Naive thymus-derived CD4-positive, alpha-beta T cell (primary cell): ENCODE data around the gene PGM3. TPM values are rescaled to one million over a fixed set of nuclear protein-coding genes. Genes with fewer than 3 reads are reported as not detected.

ENCODE experiments used
- ATAC-seq: fragments of 150-1000 bp; cut with Tn5 transposase; 2 replicates; pipeline ENCODE4 v1.10.0; 2021; ENCODE audit warnings: mild to moderate bottlenecking, moderate library complexity
- CTCF ChIA-PET: fragments of 350-600 bp; sonication (Branson Sonifier 250); formaldehyde crosslinking; loops from one replicate; lab custom pipeline; 2021; ENCODE audit warnings: antibody characterized with exemption; lab: Charles Lee
- POLR2A ChIA-PET: fragments of 350-600 bp; sonication (Branson Sonifier 250); formaldehyde crosslinking; loops from one replicate; lab custom pipeline; 2021; ENCODE audit warnings: antibody characterized with exemption, inconsistent platforms; lab: Charles Lee
- DNase-seq, 9 donors: peaks; one replicate each; pipeline versions ENCODE4 v3.0.0 to v3.0.0-alpha.2; 2020 to 2022; ENCODE audit warnings: mixed read lengths in 1 of 9
- H3K27ac ChIP-seq: one replicate; pipeline ENCODE4 v1.7.0; 2013; ENCODE audit warnings: mild to moderate bottlenecking, low read depth, low read length, moderate library complexity
- H3K27me3 ChIP-seq, 2 donors: one replicate each; pipeline ENCODE4 v1.7.0; 2013; ENCODE audit warnings: low read length in 2 of 2, mild to moderate bottlenecking in 2 of 2, moderate library complexity in 2 of 2; ENCODE audit not compliant: control insufficient read depth in 2 of 2, insufficient read depth in 2 of 2
- H3K36me3 ChIP-seq, 3 experiments: 1 replicate in 2 of 3; 2 replicates in 1 of 3; pipeline ENCODE4 v1.7.0; 2013; ENCODE audit warnings: low read length in 3 of 3, mild to moderate bottlenecking in 3 of 3, moderate library complexity in 1 of 3; ENCODE audit not compliant: insufficient read depth in 3 of 3, control insufficient read depth in 2 of 3
- H3K4me1 ChIP-seq, 2 donors: one replicate each; pipeline ENCODE4 v1.7.0; 2013; ENCODE audit warnings: low read length in 2 of 2, mild to moderate bottlenecking in 2 of 2, moderate library complexity in 1 of 2; ENCODE audit not compliant: control insufficient read depth in 2 of 2, insufficient read depth in 2 of 2
- H3K4me3 ChIP-seq: 2 replicates; pipeline ENCODE4 v1.7.0; 2013; ENCODE audit warnings: mild to moderate bottlenecking, low read length
- H3K9me3 ChIP-seq, 3 experiments: 1 replicate in 2 of 3; 2 replicates in 1 of 3; pipeline ENCODE4 v1.7.0; 2013; ENCODE audit warnings: low read length in 3 of 3; ENCODE audit not compliant: control insufficient read depth in 2 of 3
- H3K27ac Mint-ChIP-seq, 9 donors: one replicate each; pipeline ENCODE4 v1.8.0; 2020 to 2022; ENCODE audit warnings: mixed read lengths in 9 of 9, mild to moderate bottlenecking in 8 of 9, moderate library complexity in 5 of 9, inconsistent platforms in 2 of 9
- H3K27me3 Mint-ChIP-seq, 5 donors: one replicate each; pipeline ENCODE4 v1.8.0; 2021 to 2022; ENCODE audit warnings: mixed read lengths in 5 of 5, mild to moderate bottlenecking in 1 of 5
- H3K36me3 Mint-ChIP-seq, 5 donors: one replicate each; pipeline ENCODE4 v1.8.0; 2020 to 2022; ENCODE audit warnings: mixed read lengths in 5 of 5, mild to moderate bottlenecking in 3 of 5, inconsistent platforms in 1 of 5
- H3K4me1 Mint-ChIP-seq, 7 donors: one replicate each; pipeline ENCODE4 v1.8.0; 2020 to 2022; ENCODE audit warnings: mixed read lengths in 7 of 7, mild to moderate bottlenecking in 3 of 7, inconsistent platforms in 1 of 7
- H3K4me3 Mint-ChIP-seq, 10 donors: one replicate each; pipeline ENCODE4 v1.8.0; 2020 to 2022; ENCODE audit warnings: mild to moderate bottlenecking in 10 of 10, mixed read lengths in 10 of 10, moderate library complexity in 6 of 10, inconsistent platforms in 2 of 10
- H3K9me3 Mint-ChIP-seq, 11 donors: one replicate each; pipeline ENCODE4 v1.8.0; 2020 to 2022; ENCODE audit warnings: mixed read lengths in 11 of 11, mild to moderate bottlenecking in 4 of 11, inconsistent platforms in 1 of 11, moderate library complexity in 1 of 11
- intact Hi-C, 2 donors: fragments of 100-400 bp; cut with micrococcal nuclease; formaldehyde crosslinking; loops; one replicate each; pipeline ENCODE4 v1.15.1; 2023
- polyA plus RNA-seq, 2 donors: library from polyadenylated mRNA; unstranded; fragments of 300-500 nt; fragmentation: Illumina TruSeq; gene quantifications; one replicate each; pipeline ENCODE4 v1.2.3, GENCODE V29; 2021
- total RNA-seq, 6 experiments: library from RNA in 5 of 6; stranded (reverse) in 5 of 6; gene quantifications; 1 replicate in 5 of 6; 2 replicates in 1 of 6; pipeline ENCODE4 v1.2.3 and lab custom pipeline; 2021 to 2026

PGM3 gene
- total and polyA plus RNA-seq, 7 experiments from 2014 or later: 8.2 to 37.3 (median 22.1) TPM

DNA sequence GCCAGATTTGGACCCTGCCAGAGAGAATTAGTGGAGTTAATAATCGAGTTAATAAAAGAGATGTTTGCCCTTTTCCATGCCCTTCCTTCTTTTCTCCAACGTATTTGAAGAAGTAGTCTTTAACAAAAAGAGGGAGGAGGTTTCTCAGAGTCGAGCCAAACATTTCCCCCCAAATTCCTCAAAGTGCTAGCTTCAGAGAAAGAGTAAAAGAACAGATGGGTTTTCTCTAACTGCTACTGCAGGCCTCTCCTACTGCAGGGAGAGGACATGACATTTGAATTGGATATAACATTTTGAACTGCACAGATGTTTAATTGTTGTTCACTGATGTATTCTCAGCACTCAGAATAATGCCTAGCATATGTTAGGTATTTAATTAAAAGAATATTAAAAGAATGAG lies 25.6 kb upstream of the PGM3 start:
- ChIA-PET POLR2A (no interaction called here), CTCF (interaction anchor here (0.6 to 1.8 kb wide), 2 partner anchors 151 to 1010 kb away, joined by 3 to 5 read pairs; partner anchors contain the start of gene DOP1A)
- Mint-ChIP-seq H3K27me3 (peaks cover 0 to 13% (median 0%) of the 10 kb centered on the region in 5 donors), H3K36me3 (no peaks in the 10 kb centered on the region), H3K4me3 (no peak overlapping the region), H3K9me3 (peaks cover 0 to 2% (median 0%) of the 10 kb centered on the region in 11 donors), H3K27ac (no peak overlapping the region), H3K4me1 (no peaks in the 10 kb centered on the region)
- Histone ChIP-seq H3K27me3 (no peaks in the 10 kb centered on the region), H3K4me1 (no peaks in the 10 kb centered on the region), H3K9me3 (no peaks in the 10 kb centered on the region), H3K27ac (no peak overlapping the region), H3K4me3 (no peak overlapping the region), H3K36me3 (no peaks in the 10 kb centered on the region)
- intact Hi-C loops: loop anchor here in 1 of 2 donors (5.0 kb wide), 1 partner anchor 946 kb away; no protein-coding TSS in a partner anchor
- DNase-seq (no peak), ATAC-seq (no peak)

DNA sequence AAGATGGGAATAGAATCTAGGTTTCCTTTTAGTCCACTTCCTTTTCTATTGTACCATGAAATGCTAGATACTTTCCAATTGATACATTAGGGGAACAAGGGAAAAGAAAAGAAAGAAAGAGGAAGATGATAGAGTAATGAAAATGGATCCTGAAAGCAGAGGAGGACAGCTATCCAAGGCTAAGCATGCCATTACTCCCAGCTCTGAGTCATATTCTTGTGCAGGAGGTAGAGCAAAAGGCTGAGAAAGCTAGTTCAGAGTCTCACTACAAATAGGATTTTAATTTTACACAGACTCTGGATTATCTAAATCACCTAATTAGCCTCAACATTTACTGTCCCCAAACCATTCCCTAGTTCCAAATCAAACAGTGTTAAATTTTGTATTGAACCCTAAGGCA lies 23.7 kb upstream of the PGM3 start:
- H3K27ac ChIP-seq: no peak overlapping the region
- Mint-ChIP-seq H3K27ac (no peak overlapping the region), H3K4me1 (no peaks in the 10 kb centered on the region), H3K4me3 (no peak overlapping the region), H3K9me3 (peaks cover 0 to 2% (median 0%) of the 10 kb centered on the region in 11 donors), H3K27me3 (peaks cover 0 to 22% (median 4%) of the 10 kb centered on the region in 5 donors), H3K36me3 (no peaks in the 10 kb centered on the region)
- ATAC-seq: no peak
- no peaks in the 10 kb centered on the region for H3K27me3 ChIP-seq
- no peaks in the 10 kb centered on the region for H3K4me1 ChIP-seq
- H3K36me3 ChIP-seq: no peaks in the 10 kb centered on the region
- ChIA-PET POLR2A (interaction anchor here (0.5 kb wide), 1 partner anchor 25 kb away, joined by 3 read pairs; no protein-coding TSS in a partner anchor), CTCF (interaction anchor here (0.6 to 4.4 kb wide), 6 partner anchors 12 to 150 kb away, joined by 3 to 36 read pairs (median 3); partner anchors contain the start of genes DOP1A and UBE3D)
- intact Hi-C loops: loop anchor here in 1 of 2 donors (5.0 kb wide), 1 partner anchor 945 kb away; no protein-coding TSS in a partner anchor
- no peak for DNase-seq
- no peaks in the 10 kb centered on the region for H3K9me3 ChIP-seq
- H3K4me3 ChIP-seq: no peak overlapping the region

DNA sequence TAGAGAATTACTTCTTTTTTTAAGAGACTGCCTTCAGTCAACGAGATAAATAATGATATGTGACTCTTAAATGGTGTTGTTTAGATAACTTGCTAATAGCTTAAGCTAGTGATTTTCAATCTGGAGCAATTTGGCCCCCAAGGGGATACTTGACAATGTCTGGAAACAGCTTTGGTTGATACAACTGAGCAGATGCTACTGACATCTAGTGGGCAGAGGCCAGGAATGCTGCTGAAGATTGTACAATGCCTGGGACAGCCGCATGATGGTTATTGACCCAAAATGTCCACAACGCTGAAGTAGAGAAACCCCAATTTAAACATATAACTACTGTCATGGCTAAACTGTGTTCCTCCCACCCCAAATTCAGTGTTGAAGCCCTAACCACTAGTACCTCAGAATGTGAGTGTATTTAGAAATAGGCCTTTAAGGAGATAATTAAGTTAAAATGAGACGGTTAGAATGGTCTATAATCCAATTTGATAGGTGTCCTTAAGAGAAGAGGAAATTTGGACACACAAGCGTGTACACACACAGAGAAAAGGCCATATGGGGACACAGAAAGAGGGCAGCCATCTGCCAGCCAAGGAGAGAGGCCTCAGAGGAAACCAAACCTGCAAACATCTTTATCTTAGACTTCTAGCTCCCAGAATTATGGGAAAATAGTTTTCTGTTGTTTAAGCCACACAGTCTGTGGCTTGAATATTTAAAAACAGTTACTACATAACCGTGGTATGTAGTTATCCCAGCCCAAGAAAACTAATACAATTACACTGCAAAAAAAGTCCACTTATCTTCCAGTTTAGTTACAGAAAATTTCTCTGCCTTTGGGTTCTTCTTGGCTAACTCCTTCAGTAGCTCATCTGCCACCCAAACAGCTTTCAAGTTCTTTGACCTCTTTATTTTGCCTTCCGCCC lies 22.3 kb upstream of the PGM3 start:
- Mint-ChIP-seq H3K9me3 (peaks cover 0 to 2% (median 0%) of the 10 kb centered on the region in 11 donors), H3K4me1 (no peaks in the 10 kb centered on the region), H3K4me3 (no peak overlapping the region), H3K36me3 (no peaks in the 10 kb centered on the region), H3K27me3 (peaks cover 8 to 29% (median 12%) of the 10 kb centered on the region in 5 donors), H3K27ac (no peak overlapping the region)
- peak; percentile 98 for ATAC-seq
- H3K4me1 ChIP-seq: no peaks in the 10 kb centered on the region
- intact Hi-C loops: loop anchor here (1.0 to 5.0 kb wide), 6 partner anchors 22 to 945 kb away; partner anchors contain the start of genes DOP1A (in 2 of the 2), PGM3 (in 2 of the 2) and RWDD2A (in 2 of the 2)
- no peaks in the 10 kb centered on the region for H3K9me3 ChIP-seq
- H3K4me3 ChIP-seq: no peak overlapping the region
- H3K27ac ChIP-seq: no peak overlapping the region
- DNase-seq: peak; percentile 8 to 56 (median 38)
- POLR2A ChIA-PET: interaction anchor here (0.6 to 1.7 kb wide), 3 partner anchors 21 to 148 kb away, joined by 3 to 4 read pairs (median 4); partner anchors contain the start of gene DOP1A
- CTCF ChIA-PET: interaction anchor here (0.9 to 4.4 kb wide), 9 partner anchors 9 to 149 kb away, joined by 3 to 36 read pairs (median 3); partner anchors contain the start of genes DOP1A and UBE3D
- H3K36me3 ChIP-seq: no peaks in the 10 kb centered on the region
- H3K27me3 ChIP-seq: no peaks in the 10 kb centered on the region

DNA sequence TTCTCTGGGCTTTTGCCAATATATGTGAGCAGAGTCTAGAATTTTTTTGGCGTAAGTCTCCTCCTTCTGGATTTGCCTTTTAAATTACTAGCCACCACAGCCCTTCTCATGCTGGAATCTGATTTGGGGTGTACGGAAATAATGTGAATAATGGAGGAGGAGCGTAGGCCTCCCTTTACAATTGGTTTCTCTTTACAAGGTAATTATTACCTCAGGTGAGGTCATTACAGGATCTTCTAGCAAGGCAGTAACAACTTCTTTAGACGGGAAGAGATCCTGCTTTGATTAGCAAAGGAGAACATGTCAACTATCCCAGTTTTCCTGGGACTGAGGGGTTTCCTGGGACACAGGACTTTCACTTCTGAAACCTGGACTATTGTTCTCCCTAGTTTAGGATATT lies 9.0 kb upstream of the PGM3 start:
- DNase-seq: no peak
- no peak overlapping the region for H3K27ac ChIP-seq

DNA sequence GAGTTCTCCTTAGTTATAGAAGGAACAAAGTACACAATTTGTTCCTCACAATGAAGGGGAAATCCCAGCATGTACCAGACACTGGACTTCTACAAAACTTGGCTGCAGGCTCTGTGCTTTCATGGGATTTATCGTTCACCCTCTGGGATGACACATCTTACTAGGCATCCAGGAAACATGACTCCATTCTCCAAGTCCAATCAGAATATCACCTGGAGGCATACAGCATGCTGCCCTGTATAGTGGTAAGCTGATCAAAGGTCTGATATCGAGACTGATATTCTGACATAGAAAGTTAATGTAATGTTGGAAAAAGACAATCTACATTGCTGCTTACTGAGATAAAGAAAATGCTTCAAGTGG lies 6.8 kb upstream of the PGM3 start:
- H3K27ac ChIP-seq: no peak overlapping the region
- intact Hi-C loops: loop anchor here in 1 of 2 donors (10.0 kb wide), 1 partner anchor 1025 kb away; the partner anchor contains the start of gene CEP162
- ChIA-PET POLR2A (no interaction called here), CTCF (interaction anchor here (1.4 kb wide), 1 partner anchor 10 kb away, joined by 3 read pairs; no protein-coding TSS in a partner anchor)
- H3K4me3 Mint-ChIP-seq: no peak overlapping the region
- H3K4me1 Mint-ChIP-seq: peaks cover 0 to 14% (median 9%) of the 10 kb centered on the region in 7 donors
- DNase-seq (no peak), ATAC-seq (no peak)
- H3K4me1 ChIP-seq: no peaks in the 10 kb centered on the region
- peaks cover 0 to 11% (median 1%) of the 10 kb centered on the region in 5 donors for H3K36me3 Mint-ChIP-seq
- H3K27me3 ChIP-seq: no peaks in the 10 kb centered on the region
- H3K9me3 Mint-ChIP-seq: no peaks in the 10 kb centered on the region
- no peak overlapping the region for H3K4me3 ChIP-seq
- H3K9me3 ChIP-seq: no peaks in the 10 kb centered on the region
- H3K27me3 Mint-ChIP-seq: no peaks in the 10 kb centered on the region
- H3K36me3 ChIP-seq: no peaks in the 10 kb centered on the region
- no peak overlapping the region for H3K27ac Mint-ChIP-seq

More for the DNA sequence above, 9.0 kb upstream of the PGM3 start:
- Mint-ChIP-seq H3K27me3 (peaks cover 6 to 10% (median 9%) of the 10 kb centered on the region in 5 donors), H3K27ac (no peak overlapping the region), H3K4me3 (no peak overlapping the region), H3K9me3 (no peaks in the 10 kb centered on the region), H3K36me3 (peaks cover 0 to 7% (median 0%) of the 10 kb centered on the region in 5 donors), H3K4me1 (no peaks in the 10 kb centered on the region)
- intact Hi-C loops: no loop called here
- Histone ChIP-seq H3K9me3 (no peaks in the 10 kb centered on the region), H3K27me3 (no peaks in the 10 kb centered on the region), H3K4me3 (no peak overlapping the region), H3K4me1 (no peaks in the 10 kb centered on the region), H3K36me3 (no peaks in the 10 kb centered on the region)
- ChIA-PET CTCF (no interaction called here), POLR2A (no interaction called here)
- no peak for ATAC-seq

DNA sequence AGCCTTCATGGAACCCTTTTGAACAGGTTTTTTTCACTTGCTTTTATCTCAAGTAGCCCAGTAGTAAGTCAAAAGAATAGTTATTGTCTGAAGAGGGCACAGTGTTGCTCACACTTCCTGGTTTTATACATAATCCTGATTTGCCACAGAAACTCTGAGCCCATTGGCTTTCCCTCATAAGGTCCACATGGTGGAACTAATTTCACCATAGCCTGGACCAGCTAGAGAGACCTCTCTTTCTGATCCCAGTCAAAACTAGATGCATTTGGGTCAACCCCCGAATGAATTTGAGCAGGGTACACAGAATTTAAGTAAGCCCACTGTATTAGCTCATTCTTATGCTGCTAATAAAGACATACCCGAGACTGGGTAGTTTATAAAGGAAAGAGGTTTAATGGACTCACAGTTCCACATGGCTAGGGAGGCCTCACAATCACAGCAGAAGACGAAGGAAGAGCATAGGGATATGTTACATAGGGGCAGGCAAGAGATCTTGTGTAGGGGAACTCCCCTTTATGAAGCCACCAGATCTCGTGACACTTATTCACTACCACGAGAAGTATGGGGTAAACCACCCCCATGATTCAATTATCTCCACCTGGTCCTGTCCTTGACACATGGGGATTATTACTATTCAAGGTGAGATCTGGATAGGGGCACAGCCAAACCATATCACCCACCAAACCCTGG lies 6.3 kb upstream of the PGM3 start:
- no peaks in the 10 kb centered on the region for H3K27me3 ChIP-seq
- no peak overlapping the region for H3K27ac ChIP-seq
- Mint-ChIP-seq H3K36me3 (peaks cover 0 to 11% (median 1%) of the 10 kb centered on the region in 5 donors), H3K9me3 (no peaks in the 10 kb centered on the region), H3K4me1 (peaks cover 2 to 19% (median 15%) of the 10 kb centered on the region in 7 donors), H3K27me3 (peaks cover 0 to 2% (median 0%) of the 10 kb centered on the region in 5 donors), H3K4me3 (no peak overlapping the region), H3K27ac (no peak overlapping the region)
- DNase-seq (no peak), ATAC-seq (no peak)
- intact Hi-C loops: loop anchor here in 1 of 2 donors (10.0 kb wide), 1 partner anchor 1025 kb away; the partner anchor contains the start of gene CEP162
- H3K36me3 ChIP-seq: no peaks in the 10 kb centered on the region
- H3K9me3 ChIP-seq: no peaks in the 10 kb centered on the region
- peaks cover 0 to 2% of the 10 kb centered on the region in 2 donors for H3K4me1 ChIP-seq
- ChIA-PET POLR2A (no interaction called here), CTCF (interaction anchor here (1.4 kb wide), 2 partner anchors 10 to 133 kb away, joined by 3 to 4 read pairs; partner anchors contain the start of gene UBE3D)
- H3K4me3 ChIP-seq: no peak overlapping the region
